Right lobe of liver (tissue), 6 donors: ENCODE measurements around the gene HSPA1L. TPM values are rescaled to one million over a fixed set of nuclear protein-coding genes. Genes with fewer than 3 reads are reported as not detected.

Experiments
- ATAC-seq, 4 donors: fragments of 200-7000 bp; cut with Tn5 transposase; one replicate each; pipeline ENCODE4 v1.9.1; 2020; ENCODE audit warnings: mild to moderate bottlenecking in 4 of 4, moderate library complexity in 4 of 4
- DNase-seq, 3 donors: peaks; one replicate each; pipeline ENCODE4 v3.0.0-alpha.2; 2020
- H3K27ac ChIP-seq, 3 donors: fragments of 200-600 bp; one replicate each; pipeline ENCODE4 v1.8.0; 2022
- H3K27me3 ChIP-seq, 2 donors: fragments of 200-600 bp; one replicate each; pipeline ENCODE4 v1.8.0; 2022
- H3K36me3 ChIP-seq, 4 donors: fragments of 200-600 bp; sonication (generic) in 1 of 4; one replicate each; pipeline versions ENCODE4 v1.5.1 to v1.8.0; 2017 to 2022; ENCODE audit warnings: control low read depth in 1 of 4
- H3K4me1 ChIP-seq, 4 donors: fragments of 200-600 bp; sonication (generic) in 1 of 4; one replicate each; pipeline versions ENCODE4 v1.5.1 to v1.8.0; 2017 to 2022; ENCODE audit warnings: control low read depth in 1 of 4
- H3K4me3 ChIP-seq, 3 donors: fragments of 200-600 bp; one replicate each; pipeline ENCODE4 v1.8.0; 2022
- H3K9me3 ChIP-seq, 4 donors: fragments of 200-600 bp; sonication (generic) in 1 of 4; one replicate each; pipeline versions ENCODE4 v1.5.1 to v1.8.0; 2017 to 2022; ENCODE audit warnings: control low read depth in 1 of 4
- CTCF ChIP-seq, 4 donors: fragments of 200-600 bp in 3 of 4; fragments of 450-650 bp in 1 of 4; IDR thresholded peaks; one replicate each; pipeline versions ENCODE4 v1.5.1 to v1.8.0; 2016 to 2022; ENCODE audit warnings: antibody characterized with exemption in 4 of 4, mild to moderate bottlenecking in 2 of 4
- POLR2A ChIP-seq: fragments of 450-650 bp; IDR thresholded peaks from one replicate; pipeline ENCODE4 v1.6.1; 2017; ENCODE audit warnings: antibody characterized with exemption, mild to moderate bottlenecking
- WGBS: methylation state at CpG from one replicate; pipeline ENCODE4 v1.1.6; 2018; ENCODE audit warnings: low coverage, low lambda C conversion rate; ENCODE audit not compliant: insufficient coverage; ENCODE audit errors: missing lambda C conversion rate; 5-methylcytosine and 5-hydroxymethylcytosine counted together
- intact Hi-C, 2 donors: fragments of 100-400 bp; cut with DNase I; formaldehyde crosslinking; loops; one replicate each; pipeline versions ENCODE4 v1.11.2 to v1.14.1; 2022
- total RNA-seq, 6 experiments: library from RNA; depleted of rRNA in 2 of 6; stranded (reverse); fragments of >200 nt in 2 of 6; fragmentation: NEBNext Ultra II Directional in 3 of 6; extraction: Animal tissue kit (Norgen Biotek cat#: 25700) in 3 of 6; gene quantifications; one replicate each; pipeline versions ENCODE4 v1.1.0 to v1.2.4, GENCODE V29; 2016 to 2023
- donor health status: DM: no; HTN: yes; CAD: no.
- donor health status: DM: no; HTN: no; CAD: no.
- donor health status: DM: no; HTN: no; CAD: no.
- donor health status: DM: no; HTN: yes; CAD: no.
- donor health status: DM: no; HTN: yes; CAD: no.

HSPA1L gene
- total RNA-seq, 6 experiments from 2014 or later, result 0.37 to 1.2 (median 0.56) TPM

- H3K27ac ChIP-seq, result peak overlapping the region in 1 of 3 donors; percentile 58
- TF ChIP-seq POLR2A, result no peak
- no peak overlapping the region for H3K4me3 ChIP-seq
- no peaks in the 10 kb centered on the region for H3K9me3 ChIP-seq
- H3K36me3 ChIP-seq, result peaks cover 0 to 8% (median 3%) of the 10 kb centered on the region in 4 donors
- no peaks in the 10 kb centered on the region for H3K27me3 ChIP-seq
- DNase-seq, result no peak
- intact Hi-C loops, result loop anchor here (10.0 kb wide), 1 partner anchor 60 kb away; no protein-coding TSS in a partner anchor
- peaks cover 0 to 30% (median 6%) of the 10 kb centered on the region in 4 donors for H3K4me1 ChIP-seq
- WGBS, result 60% methylated on average over 1 of the region's 4 CpGs
- ATAC-seq, result peak in 2 of 4 donors; percentile 3 to 7
Observed at GRCh38 chr6:31775184-31775583, 39.9 kb downstream of the HSPA1L start.

- intact Hi-C loops, result loop anchor here (10.0 kb wide), 1 partner anchor 63 kb away; no protein-coding TSS in a partner anchor
- ATAC-seq, result no peak
- 66% methylated on average over 4 of the region's 4 CpGs for WGBS
- no peak overlapping the region for H3K27ac ChIP-seq
- peaks cover 0 to 24% (median 5%) of the 10 kb centered on the region in 4 donors for H3K4me1 ChIP-seq
- no peaks in the 10 kb centered on the region for H3K9me3 ChIP-seq
- DNase-seq, result no peak
- H3K27me3 ChIP-seq, result no peaks in the 10 kb centered on the region
- no peak overlapping the region for H3K4me3 ChIP-seq
- no peaks in the 10 kb centered on the region for H3K36me3 ChIP-seq
- no peak for TF ChIP-seq CTCF (IDR thresholded peaks at IDR 0.05)
- no peak for TF ChIP-seq POLR2A
Observed at GRCh38 chr6:31771992-31772358, 43.1 kb downstream of the HSPA1L start.

GRCh38 chr6:31770860-31771259 lies 44.2 kb downstream of the HSPA1L start:
- WGBS, result 85% methylated on average over 2 of the region's 2 CpGs
- DNase-seq, result no peak
- no peak overlapping the region for H3K4me3 ChIP-seq
- no peaks in the 10 kb centered on the region for H3K9me3 ChIP-seq
- H3K4me1 ChIP-seq, result peaks cover 0 to 12% (median 0%) of the 10 kb centered on the region in 4 donors
- no peak for ATAC-seq
- TF ChIP-seq POLR2A (no peak), CTCF (IDR thresholded peaks at IDR 0.05) (no peak)
- no peak overlapping the region for H3K27ac ChIP-seq
- intact Hi-C loops, result loop anchor here (10.0 kb wide), 1 partner anchor 64 kb away; no protein-coding TSS in a partner anchor
- no peaks in the 10 kb centered on the region for H3K27me3 ChIP-seq
- H3K36me3 ChIP-seq, result no peaks in the 10 kb centered on the region

- H3K27ac ChIP-seq, result no peak overlapping the region
- intact Hi-C loops, result loop anchor here (10.0 kb wide), 3 partner anchors 55 to 85 kb away; partner anchors contain the start of genes LY6G5C (in 2 of the 2) and LY6G6D (in 1 of the 2)
- DNase-seq, result peak; percentile 83 to 89 (median 88)
Observed at GRCh38 chr6:31769684-31770371, 45.3 kb downstream of the HSPA1L start.

More at GRCh38 chr6:31769684-31770371, 45.3 kb downstream of the HSPA1L start:
- no peak for TF ChIP-seq POLR2A
- TF ChIP-seq CTCF (IDR thresholded peaks at IDR 0.05), result peak; percentile 81 to 98 (median 94)
- peak; percentile 85 to 87 (median 87) for ATAC-seq
- Histone ChIP-seq H3K9me3 (no peaks in the 10 kb centered on the region), H3K27me3 (no peaks in the 10 kb centered on the region), H3K36me3 (no peaks in the 10 kb centered on the region), H3K4me1 (peaks cover 0 to 5% (median 0%) of the 10 kb centered on the region in 4 donors), H3K4me3 (no peak overlapping the region)
- 39% methylated on average over 8 of the region's 12 CpGs for WGBS
